ENCODE measurements around the gene LAMC2.

LAMC2 gene

GRCh38 chr1:183175631-183176030 is 10.4 kb upstream of the LAMC2 start:
- DNase-seq = no peak

- no peak for DNase-seq
Measured at GRCh38 chr1:183178545-183178944, 7.5 kb upstream of the LAMC2 start.

- no peak for DNase-seq
Measured at GRCh38 chr1:183179033-183179432, 7.0 kb upstream of the LAMC2 start.

- peak; percentile 96 for DNase-seq
Measured at GRCh38 chr1:183180218-183180617, 5.8 kb upstream of the LAMC2 start.

GRCh38 chr1:183180634-183181056 is 5.4 kb upstream of the LAMC2 start:
- no peak for DNase-seq

- DNase-seq = no peak
Measured at GRCh38 chr1:183186841-183187240, 777 bp downstream of the LAMC2 start.

- DNase-seq = no peak
Measured at GRCh38 chr1:183188240-183188639, 2.2 kb downstream of the LAMC2 start.

GRCh38 chr1:183191833-183192232 is 5.8 kb downstream of the LAMC2 start:
- DNase-seq = no peak

- DNase-seq = no peak
Measured at GRCh38 chr1:183193963-183194525, 8.0 kb downstream of the LAMC2 start.

- DNase-seq = no peak
Measured at GRCh38 chr1:183194527-183195141, 8.6 kb downstream of the LAMC2 start.

- no peak for DNase-seq
Measured at GRCh38 chr1:183195142-183195574, 9.1 kb downstream of the LAMC2 start.

- no peak for DNase-seq
Measured at GRCh38 chr1:183197762-183198161, 11.7 kb downstream of the LAMC2 start.

GRCh38 chr1:183198463-183198862 is 12.4 kb downstream of the LAMC2 start:
- no peak for DNase-seq

- no peak for DNase-seq
Measured at GRCh38 chr1:183199304-183199703, 13.2 kb downstream of the LAMC2 start.

GRCh38 chr1:183200451-183200850 is 14.4 kb downstream of the LAMC2 start:
- DNase-seq = no peak

GRCh38 chr1:183203094-183203493 is 17.0 kb downstream of the LAMC2 start:
- DNase-seq = no peak

- peak; percentile 22 for DNase-seq
Measured at GRCh38 chr1:183205196-183205781, 19.2 kb downstream of the LAMC2 start.

- DNase-seq = no peak
Measured at GRCh38 chr1:183206538-183207122, 20.6 kb downstream of the LAMC2 start.

GRCh38 chr1:183209533-183210158 is 23.6 kb downstream of the LAMC2 start:
- peak; percentile 79 for DNase-seq

- DNase-seq = peak; percentile 77
Measured at GRCh38 chr1:183210681-183211080, 24.6 kb downstream of the LAMC2 start.

GRCh38 chr1:183212870-183213269 is 26.8 kb downstream of the LAMC2 start:
- no peak for DNase-seq

GRCh38 chr1:183214021-183214970 is 28.2 kb downstream of the LAMC2 start:
- peak; percentile 48 for DNase-seq

All from NCI-H1694 (cell line).